Osteocyte (in vitro differentiated cells): ENCODE data around the gene C1QTNF12. TPM values are rescaled to one million over a fixed set of nuclear protein-coding genes. Genes with fewer than 3 reads are reported as not detected.
"Not testable (repeated sequence)": the region's sequence is repeated elsewhere in the genome, so short reads cannot be mapped to it uniquely, and the experiment has no call there.

Experiments
- DNase-seq: peaks from one replicate; pipeline ENCODE4 v3.0.0; 2021; ENCODE audit warnings: mixed read lengths; ENCODE audit not compliant: unreplicated experiment; ENCODE audit errors: extremely low spot score
- H3K27ac Mint-ChIP-seq: one replicate; pipeline ENCODE4 v1.8.0; 2021; ENCODE audit warnings: mild to moderate bottlenecking, mixed read lengths; ENCODE audit not compliant: unreplicated experiment
- H3K27me3 Mint-ChIP-seq: one replicate; pipeline ENCODE4 v1.8.0; 2021; ENCODE audit warnings: mixed read lengths; ENCODE audit not compliant: unreplicated experiment
- H3K36me3 Mint-ChIP-seq: one replicate; pipeline ENCODE4 v1.8.0; 2021; ENCODE audit warnings: mixed read lengths; ENCODE audit not compliant: unreplicated experiment
- H3K4me1 Mint-ChIP-seq: one replicate; pipeline ENCODE4 v1.8.0; 2021; ENCODE audit warnings: mixed read lengths; ENCODE audit not compliant: unreplicated experiment
- H3K4me3 Mint-ChIP-seq: one replicate; pipeline ENCODE4 v1.8.0; 2021; ENCODE audit warnings: mild to moderate bottlenecking, moderate library complexity, mixed read lengths; ENCODE audit not compliant: unreplicated experiment
- H3K9me3 Mint-ChIP-seq: one replicate; pipeline ENCODE4 v1.8.0; 2021; ENCODE audit warnings: mixed read lengths; ENCODE audit not compliant: unreplicated experiment
- CTCF ChIP-seq: fragments of 200-600 bp; sonication (generic); IDR thresholded peaks from 2 replicates; pipeline ENCODE4 v1.5.0; 2021; ENCODE audit warnings: antibody characterized with exemption, mild to moderate bottlenecking, moderate library complexity
- microRNA-seq: library from miRNA; unstranded; fragments of <30 nt; microRNA quantifications from one replicate; pipeline ENCODE4 v1.1.0, GENCODE V29; 2020; ENCODE audit not compliant: unreplicated experiment
- total RNA-seq: library from RNA; stranded (reverse); gene quantifications from 2 replicates; pipeline ENCODE4 v1.2.1, GENCODE V29; 2021

Gene C1QTNF12
- total RNA-seq, 1 donor from 2014 or later, result 3.6 TPM

DNA sequence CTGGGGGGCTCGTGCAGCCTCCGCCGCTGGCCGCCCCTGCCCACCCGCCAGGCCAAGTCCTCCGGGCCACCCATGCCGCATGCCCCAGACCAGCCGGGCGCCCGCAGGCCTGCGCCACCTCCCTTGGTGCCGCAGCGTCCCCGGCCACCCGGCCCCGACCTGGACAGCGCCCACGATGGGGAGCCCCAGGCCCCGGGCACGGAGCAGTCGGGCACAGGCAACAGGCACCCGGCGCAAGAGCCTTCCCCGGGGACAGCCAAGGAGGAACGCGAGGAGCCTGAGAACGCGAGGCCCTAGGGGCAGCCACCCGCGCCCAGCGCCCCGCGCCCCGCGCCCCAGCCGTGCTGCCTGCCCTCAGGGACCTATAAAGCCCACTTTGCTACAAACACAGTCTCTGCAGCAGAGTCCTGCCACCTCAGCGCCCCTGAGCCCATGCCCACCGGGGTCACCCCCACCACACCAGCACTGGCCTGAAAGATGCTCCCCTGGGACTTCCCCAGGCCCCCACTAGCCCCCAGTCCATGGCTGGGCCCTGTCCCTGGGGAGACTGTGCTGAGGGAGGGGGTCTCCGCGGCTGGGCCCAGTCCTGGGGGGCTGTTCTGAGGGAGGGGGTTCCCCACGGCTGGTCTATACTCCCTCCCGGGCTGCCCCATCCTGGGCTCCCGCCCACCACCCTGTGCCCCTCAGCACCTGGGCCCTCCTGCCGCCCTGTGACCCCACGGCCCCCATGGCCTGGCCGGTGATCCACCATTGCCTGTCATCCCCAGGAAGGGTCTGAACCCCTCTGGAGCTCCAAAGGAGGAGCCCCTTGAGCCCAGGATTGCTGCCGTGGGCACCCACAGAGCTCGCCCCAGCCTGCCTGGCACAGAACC is 48.7 kb downstream of the C1QTNF12 start:
- no peaks in the 10 kb centered on the region for H3K36me3 Mint-ChIP-seq
- no peak overlapping the region for H3K27ac Mint-ChIP-seq
- no peak overlapping the region for H3K4me3 Mint-ChIP-seq
- no peak for TF ChIP-seq CTCF
- H3K9me3 Mint-ChIP-seq, result peaks cover 14% of the 10 kb centered on the region
- DNase-seq, result no peak
- peaks cover 5% of the 10 kb centered on the region for H3K4me1 Mint-ChIP-seq
- H3K27me3 Mint-ChIP-seq, result no peaks in the 10 kb centered on the region

GRCh38 chr1:1197188-1197500 is 49.4 kb downstream of the C1QTNF12 start:
- no peak for TF ChIP-seq CTCF
- H3K36me3 Mint-ChIP-seq, result no peaks in the 10 kb centered on the region
- peaks cover under 1% of the 10 kb centered on the region for H3K27me3 Mint-ChIP-seq

GRCh38 chr1:1196431-1197187 is 49.9 kb downstream of the C1QTNF12 start:
- H3K27me3 Mint-ChIP-seq, result peaks cover 5% of the 10 kb centered on the region
- peaks cover 5% of the 10 kb centered on the region for H3K4me1 Mint-ChIP-seq
- no peak overlapping the region for H3K4me3 Mint-ChIP-seq
- no peak overlapping the region for H3K27ac Mint-ChIP-seq
- H3K36me3 Mint-ChIP-seq, result no peaks in the 10 kb centered on the region
- peaks cover 22% of the 10 kb centered on the region for H3K9me3 Mint-ChIP-seq
- no peak for DNase-seq
- TF ChIP-seq CTCF, result no peak

More at GRCh38 chr1:1197188-1197500, 49.4 kb downstream of the C1QTNF12 start:
- Mint-ChIP-seq H3K4me1 (peaks cover 5% of the 10 kb centered on the region), H3K27ac (no peak overlapping the region), H3K4me3 (no peak overlapping the region), H3K9me3 (peaks cover 16% of the 10 kb centered on the region)
- DNase-seq, result no peak

DNA sequence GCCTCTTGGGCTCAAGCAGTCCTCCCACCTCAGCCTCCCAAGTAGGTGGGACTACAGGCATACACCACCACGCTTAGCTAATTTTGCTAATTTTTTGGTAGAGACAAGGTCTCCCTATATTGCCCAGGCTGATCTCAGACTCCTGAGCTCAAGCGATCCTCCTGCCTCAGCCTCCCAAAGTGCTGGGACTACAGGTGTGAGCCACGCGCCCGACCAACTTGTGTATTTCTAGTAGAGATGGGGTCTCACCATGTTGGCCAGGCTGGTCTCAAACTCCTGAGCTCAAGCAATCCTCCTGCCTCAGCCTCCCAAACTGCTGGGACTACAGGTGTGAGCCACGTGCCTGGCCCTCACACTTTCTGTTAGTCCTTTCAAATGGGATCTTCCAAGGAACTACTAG is 50.8 kb downstream of the C1QTNF12 start:
- H3K36me3 Mint-ChIP-seq, DNase-seq, H3K4me1 Mint-ChIP-seq, H3K27ac Mint-ChIP-seq, H3K27me3 Mint-ChIP-seq, H3K4me3 Mint-ChIP-seq: not testable (repeated sequence)
- peaks cover 25% of the 10 kb centered on the region for H3K9me3 Mint-ChIP-seq

- H3K9me3 Mint-ChIP-seq, result peaks cover 25% of the 10 kb centered on the region
- H3K36me3 Mint-ChIP-seq, result no peaks in the 10 kb centered on the region
- no peak for TF ChIP-seq CTCF
- no peak overlapping the region for H3K27ac Mint-ChIP-seq
- no peak for DNase-seq
- H3K4me1 Mint-ChIP-seq, result no peaks in the 10 kb centered on the region
- no peak overlapping the region for H3K4me3 Mint-ChIP-seq
- H3K27me3 Mint-ChIP-seq, result peaks cover 8% of the 10 kb centered on the region
Observed at GRCh38 chr1:1194723-1195122, 51.8 kb downstream of the C1QTNF12 start.

Small RNAs within 50 kb of the gene (microRNA-seq; reads per million reads assigned to microRNA genes)
- 7.7 reads per million, percentile 8 among the genes with 10 or more reads in this experiment for gene MIR6726

Other genes with a start within 250 kb of the C1QTNF12 start
- gene HES4, start 246.6 kb downstream of the C1QTNF12 start, total RNA-seq, result 75.0 and 79.2 TPM in 2 replicates
- 29.3 and 30.6 TPM in 2 replicates for gene ISG15, start 233.2 kb downstream of the C1QTNF12 start, total RNA-seq
- 175 and 191 TPM in 2 replicates for gene AGRN, start 226.6 kb downstream of the C1QTNF12 start, total RNA-seq
- not detected in 2 replicates for gene RNF223, start 172.4 kb downstream of the C1QTNF12 start, total RNA-seq
- 16.9 and 17.9 TPM in 2 replicates for gene C1orf159, start 130.6 kb downstream of the C1QTNF12 start, total RNA-seq
- not detected in 2 replicates for gene TTLL10, start 72.8 kb downstream of the C1QTNF12 start, total RNA-seq
- not detected in 2 replicates for gene TNFRSF18, start 40.1 kb downstream of the C1QTNF12 start, total RNA-seq
- gene TNFRSF4, start 32.6 kb downstream of the C1QTNF12 start, total RNA-seq, result 0.19 TPM in 1 of 2 replicates, not detected in the other
- gene SDF4, start 14.7 kb downstream of the C1QTNF12 start, total RNA-seq, result 196 and 200 TPM in 2 replicates
- gene B3GALT6, start 14.5 kb downstream of the C1QTNF12 start, total RNA-seq, result 38.6 and 39.8 TPM in 2 replicates
- gene UBE2J2, start 27.1 kb upstream of the C1QTNF12 start, total RNA-seq, result 58.2 and 65.1 TPM in 2 replicates
- gene SCNN1D, start 33.7 kb upstream of the C1QTNF12 start, total RNA-seq, result 6.2 and 11.0 TPM in 2 replicates
- gene ACAP3, start 61.2 kb upstream of the C1QTNF12 start, total RNA-seq, result 62.7 and 73.8 TPM in 2 replicates
- gene PUSL1, start 61.9 kb upstream of the C1QTNF12 start, total RNA-seq, result 21.5 and 22.1 TPM in 2 replicates
- gene INTS11, start 77.9 kb upstream of the C1QTNF12 start, total RNA-seq, result 101 and 106 TPM in 2 replicates
- gene CPTP, start 78.1 kb upstream of the C1QTNF12 start, total RNA-seq, result 23.5 and 24.7 TPM in 2 replicates
- gene TAS1R3, start 84.6 kb upstream of the C1QTNF12 start, total RNA-seq, result 0.57 and 0.97 TPM in 2 replicates
- gene DVL1, start 102.7 kb upstream of the C1QTNF12 start, total RNA-seq, result 92.9 and 95.7 TPM in 2 replicates
- gene MXRA8, start 111.8 kb upstream of the C1QTNF12 start, total RNA-seq, result 440 and 449 TPM in 2 replicates
- gene AURKAIP1, start 128.5 kb upstream of the C1QTNF12 start, total RNA-seq, result 116 and 120 TPM in 2 replicates
- gene CCNL2, start 152.6 kb upstream of the C1QTNF12 start, total RNA-seq, result 262 and 272 TPM in 2 replicates
- gene MRPL20, start 160.6 kb upstream of the C1QTNF12 start, total RNA-seq, result 82.1 and 86.9 TPM in 2 replicates
- gene ANKRD65, start 174.6 kb upstream of the C1QTNF12 start, total RNA-seq, result 0.21 and 0.24 TPM in 2 replicates
- gene VWA1, start 189.0 kb upstream of the C1QTNF12 start, total RNA-seq, result 15.6 and 17.5 TPM in 2 replicates
- gene ATAD3C, start 203.0 kb upstream of the C1QTNF12 start, total RNA-seq, result 0.27 and 0.44 TPM in 2 replicates
- gene ATAD3B, start 225.0 kb upstream of the C1QTNF12 start, total RNA-seq, result 26.9 and 28.6 TPM in 2 replicates